Esophagus squamous epithelium (tissue), 4 donors: ENCODE data around the gene HOXA9.

Source experiments
- POLR2A ChIP-seq, 4 donors: fragments of 450-650 bp; IDR thresholded peaks; one replicate each; pipeline ENCODE4 v1.6.1; 2017; ENCODE audit warnings: antibody characterized with exemption in 4 of 4, mild to moderate bottlenecking in 4 of 4, moderate library complexity in 3 of 4
- TF ChIP-seq, protein P1 (sequence below), 6 experiments: fragments of 450-650 bp in 4 of 6; fragments of 200-600 bp in 2 of 6; sonication (generic) in 2 of 6; IDR thresholded peaks; one replicate each; pipeline ENCODE4 v1.5.1; 2016 to 2019; ENCODE audit warnings: antibody characterized with exemption in 6 of 6, mild to moderate bottlenecking in 4 of 6, moderate library complexity in 4 of 6

DNA sequence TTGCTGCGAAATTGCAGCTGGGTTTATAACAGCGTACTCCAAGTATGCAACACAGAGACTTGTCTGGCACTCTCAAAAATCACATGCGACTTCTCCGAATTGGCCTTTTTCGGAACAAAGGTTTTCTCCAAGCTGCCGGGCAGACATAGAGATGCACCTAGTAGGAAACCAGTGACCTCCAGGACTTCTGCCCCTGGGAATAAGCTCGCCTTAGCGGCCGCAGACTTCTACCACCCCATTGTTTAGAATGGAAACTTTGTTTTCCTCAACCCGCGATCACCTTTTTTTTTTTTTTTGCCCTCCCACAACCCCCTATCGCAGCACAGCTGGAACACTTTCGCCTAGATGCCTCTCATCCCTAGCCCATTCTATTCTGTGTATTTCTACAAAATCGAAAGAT is 13.7 kb upstream of the HOXA9 start:
- TF ChIP-seq, protein P1, sequence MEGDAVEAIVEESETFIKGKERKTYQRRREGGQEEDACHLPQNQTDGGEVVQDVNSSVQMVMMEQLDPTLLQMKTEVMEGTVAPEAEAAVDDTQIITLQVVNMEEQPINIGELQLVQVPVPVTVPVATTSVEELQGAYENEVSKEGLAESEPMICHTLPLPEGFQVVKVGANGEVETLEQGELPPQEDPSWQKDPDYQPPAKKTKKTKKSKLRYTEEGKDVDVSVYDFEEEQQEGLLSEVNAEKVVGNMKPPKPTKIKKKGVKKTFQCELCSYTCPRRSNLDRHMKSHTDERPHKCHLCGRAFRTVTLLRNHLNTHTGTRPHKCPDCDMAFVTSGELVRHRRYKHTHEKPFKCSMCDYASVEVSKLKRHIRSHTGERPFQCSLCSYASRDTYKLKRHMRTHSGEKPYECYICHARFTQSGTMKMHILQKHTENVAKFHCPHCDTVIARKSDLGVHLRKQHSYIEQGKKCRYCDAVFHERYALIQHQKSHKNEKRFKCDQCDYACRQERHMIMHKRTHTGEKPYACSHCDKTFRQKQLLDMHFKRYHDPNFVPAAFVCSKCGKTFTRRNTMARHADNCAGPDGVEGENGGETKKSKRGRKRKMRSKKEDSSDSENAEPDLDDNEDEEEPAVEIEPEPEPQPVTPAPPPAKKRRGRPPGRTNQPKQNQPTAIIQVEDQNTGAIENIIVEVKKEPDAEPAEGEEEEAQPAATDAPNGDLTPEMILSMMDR (IDR thresholded peaks at IDR 0.05): no peak
- no peak for TF ChIP-seq POLR2A (IDR thresholded peaks at IDR 0.05)
